T follicular helper cell (primary cell): ENCODE data around the gene CFAP46.
"Not testable (repeated sequence)": the region's sequence is repeated elsewhere in the genome, so short reads cannot be mapped to it uniquely, and the experiment has no call there.

Experiments used
- DNase-seq: peaks from one replicate; pipeline ENCODE4 v3.0.0-alpha.2; 2020; ENCODE audit warnings: low read depth

Gene CFAP46

GRCh38 chr10:132806110-132806509, 136.3 kb downstream of the CFAP46 start:
- DNase-seq = no peak

- no peak for DNase-seq
Measured at GRCh38 chr10:132805599-132805998, 136.8 kb downstream of the CFAP46 start.

GRCh38 chr10:132804785-132805426, 137.5 kb downstream of the CFAP46 start:
- DNase-seq = no peak

GRCh38 chr10:132804287-132804686, 138.1 kb downstream of the CFAP46 start:
- no peak for DNase-seq

GRCh38 chr10:132803416-132804210, 138.8 kb downstream of the CFAP46 start:
- DNase-seq = no peak

GRCh38 chr10:132802694-132803320, 139.6 kb downstream of the CFAP46 start:
- DNase-seq = no peak

GRCh38 chr10:132802048-132802447, 140.3 kb downstream of the CFAP46 start:
- DNase-seq = no peak

- no peak for DNase-seq
Measured at GRCh38 chr10:132799865-132800264, 142.5 kb downstream of the CFAP46 start.

GRCh38 chr10:132798876-132799275, 143.5 kb downstream of the CFAP46 start:
- DNase-seq = no peak

GRCh38 chr10:132798403-132798802, 144.0 kb downstream of the CFAP46 start:
- DNase-seq = no peak

- not testable (repeated sequence) for DNase-seq
Measured at GRCh38 chr10:132797986-132798385, 144.4 kb downstream of the CFAP46 start.

GRCh38 chr10:132796846-132797245, 145.5 kb downstream of the CFAP46 start:
- no peak for DNase-seq

GRCh38 chr10:132793871-132794849, 148.2 kb downstream of the CFAP46 start:
- DNase-seq = no peak

- DNase-seq = no peak
Measured at GRCh38 chr10:132793213-132793612, 149.2 kb downstream of the CFAP46 start.

GRCh38 chr10:132792796-132793195, 149.6 kb downstream of the CFAP46 start:
- DNase-seq = no peak

- not testable (repeated sequence) for DNase-seq
Measured at GRCh38 chr10:132792099-132792498, 150.3 kb downstream of the CFAP46 start.

GRCh38 chr10:132790934-132791829, 151.2 kb downstream of the CFAP46 start:
- no peak for DNase-seq

GRCh38 chr10:132790470-132790869, 151.9 kb downstream of the CFAP46 start:
- no peak for DNase-seq

GRCh38 chr10:132789659-132790148, 152.7 kb downstream of the CFAP46 start:
- DNase-seq = no peak

GRCh38 chr10:132788831-132789219, 153.5 kb downstream of the CFAP46 start:
- no peak for DNase-seq
